ENCODE data around the gene TNRC6B. TPM values are rescaled to one million over a fixed set of nuclear protein-coding genes. Genes with fewer than 3 reads are reported as not detected.

Gene TNRC6B
- total and polyA plus RNA-seq, 2 of the 13 experiments (the other 11 are each of a cell fraction or from before 2014, with no cell fraction given): 8.9 to 13.2 TPM

DNA sequence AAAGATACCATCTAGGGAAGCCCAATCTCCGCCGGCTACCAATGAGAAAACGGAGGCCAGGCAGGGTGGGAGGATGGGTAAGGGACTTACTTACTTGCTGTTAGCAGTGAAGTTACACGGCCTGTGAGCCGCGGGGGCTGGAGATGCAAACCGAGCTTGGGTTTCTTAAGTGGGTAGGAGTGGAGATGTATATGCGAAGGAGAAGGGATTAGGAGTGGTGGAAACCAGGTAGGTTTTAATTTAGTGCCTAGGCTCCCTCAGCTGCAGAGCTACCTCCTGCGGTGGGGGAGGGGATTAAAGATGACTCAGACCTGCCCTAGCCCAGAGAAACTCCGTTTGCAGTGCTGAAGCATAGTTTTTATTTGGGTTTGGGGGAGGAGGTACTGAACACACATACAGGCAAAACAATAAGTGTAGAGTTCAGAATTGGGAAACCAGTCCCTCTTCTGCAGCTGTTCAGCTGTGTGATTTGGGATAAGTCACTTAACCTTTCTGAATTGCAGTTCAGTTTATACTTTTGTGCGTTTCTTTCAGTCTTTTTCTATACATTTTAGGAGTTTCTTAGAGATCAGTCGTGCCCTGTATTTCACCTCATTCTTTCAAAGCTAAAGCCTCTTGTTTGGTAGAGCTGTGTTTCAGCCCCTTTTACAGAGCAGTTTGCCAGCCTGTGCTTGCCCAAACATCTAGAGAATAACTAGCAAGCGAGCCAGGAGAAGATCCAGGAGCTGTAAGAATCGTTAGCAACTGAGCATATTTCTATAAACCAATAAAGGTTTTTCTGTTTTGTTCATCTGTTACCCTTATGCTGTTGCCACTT lies 596 bp upstream of the TNRC6B start (continued):
- TF ChIP-seq ZNF281 (CRISPR knock-in tag; IDR thresholded peaks at IDR 0.05; ENCODE audit: borderline replicate concordance) (peak; percentile 97), SOX13 (IDR thresholded peaks at IDR 0.05) (no peak), SOX13 (CRISPR knock-in tag; conservative IDR thresholded peaks at IDR 0.05 in 1 of 2, IDR thresholded peaks at IDR 0.05 in 1 of 2) (peak in 1 of 2 experiments; percentile 44; a peak in 1 of 4 replicates), ZNF136 (CRISPR knock-in tag; IDR thresholded peaks at IDR 0.05; ENCODE audit: low read depth) (0 out of 2 replicates have a peak, but pooled peaks have one; percentile 12), RXRB (CRISPR knock-in tag; IDR thresholded peaks at IDR 0.05; ENCODE audit: borderline replicate concordance) (0 out of 2 replicates have a peak, but pooled peaks have one; percentile 19), HNF4G (IDR thresholded peaks at IDR 0.05; ENCODE audit: borderline replicate concordance, low read depth, low read length) (peak; percentile 6; the same call in 1 of the 2 replicates), HNF4G (CRISPR knock-in tag; IDR thresholded peaks at IDR 0.05; ENCODE audit: borderline replicate concordance, low read depth) (no peak), ARID3A (IDR thresholded peaks at IDR 0.05; ENCODE audit: low read depth, low read length) (0 out of 2 replicates have a peak, but pooled peaks have one; percentile 35), ZNF280D (CRISPR knock-in tag; IDR thresholded peaks at IDR 0.05) (peak; percentile 49; the same call in 1 of the 2 replicates), ARNT2 (CRISPR knock-in tag; IDR thresholded peaks at IDR 0.05; ENCODE audit: low read depth) (no peak), EP300 (IDR thresholded peaks at IDR 0.05; ENCODE audit: low read depth in 2 of 2, low read length in 2 of 2) (peak in 1 of 2 experiments; percentile 49; a peak in 1 of 4 replicates), EP300 (CRISPR knock-in tag; IDR thresholded peaks at IDR 0.05; ENCODE audit: borderline replicate concordance) (no peak), NPAS2 (CRISPR knock-in tag; IDR thresholded peaks at IDR 0.05; ENCODE audit: borderline replicate concordance) (no peak), PAXIP1 (CRISPR knock-in tag; conservative IDR thresholded peaks at IDR 0.05) (peak; percentile 44; the same call in 1 of the 2 replicates), CEBPB (IDR thresholded peaks at IDR 0.05; ENCODE audit: borderline replicate concordance, low read depth, low read length) (peak; percentile 29; the same call in 1 of the 2 replicates)
